WERI-Rb-1 (cell line): Measurements from ENCODE around the gene NEK2.

ENCODE experiments used
- DNase-seq: peaks from one replicate; pipeline ENCODE4 v3.0.0-alpha.2; 2020
- H3K27ac ChIP-seq: fragments of 250-450 bp; sonication (Bioruptor Pico); 2 replicates; pipeline ENCODE4 v1.5.1; 2020; ENCODE audit warnings: mild to moderate bottlenecking, moderate library complexity
- H3K27me3 ChIP-seq: fragments of 250-450 bp; sonication (Bioruptor Pico); 2 replicates; pipeline ENCODE4 v1.5.1; 2021; ENCODE audit warnings: mild to moderate bottlenecking, low read depth, moderate library complexity; ENCODE audit not compliant: insufficient read depth, severe bottlenecking
- H3K36me3 ChIP-seq: fragments of 250-450 bp; sonication (Bioruptor Pico); 2 replicates; pipeline ENCODE4 v1.5.1; 2020; ENCODE audit warnings: mild to moderate bottlenecking, moderate library complexity
- H3K4me3 ChIP-seq: 2 replicates; pipeline ENCODE4 v1.5.1; 2011; ENCODE audit warnings: low read depth, mild to moderate bottlenecking, control low read depth, low read length
- H3K9me3 ChIP-seq: fragments of 250-450 bp; sonication (Bioruptor Pico); 2 replicates; pipeline ENCODE4 v1.5.1; 2021; ENCODE audit warnings: mild to moderate bottlenecking, moderate library complexity; ENCODE audit not compliant: severe bottlenecking
- CTCF ChIP-seq: IDR thresholded peaks from 2 replicates; pipeline ENCODE4 v1.5.1; 2011; ENCODE audit warnings: low read depth, mild to moderate bottlenecking, control low read depth, inconsistent platforms, low read length

NEK2 gene

GRCh38 chr1:211654838-211655787 is 20.3 kb downstream of the NEK2 start:
- Histone ChIP-seq H3K4me3 (no peak overlapping the region), H3K27ac (no peak overlapping the region), H3K36me3 (no peaks in the 10 kb centered on the region), H3K27me3 (no peaks in the 10 kb centered on the region), H3K9me3 (no peaks in the 10 kb centered on the region)
- peak; percentile 94 for DNase-seq
- TF ChIP-seq CTCF, result peak; percentile 97

GRCh38 chr1:211653959-211654496 is 21.4 kb downstream of the NEK2 start:
- H3K27me3 ChIP-seq, result no peaks in the 10 kb centered on the region
- no peaks in the 10 kb centered on the region for H3K9me3 ChIP-seq
- no peak overlapping the region for H3K4me3 ChIP-seq
- no peak for TF ChIP-seq CTCF
- H3K36me3 ChIP-seq, result no peaks in the 10 kb centered on the region
- DNase-seq, result no peak
- H3K27ac ChIP-seq, result no peak overlapping the region

GRCh38 chr1:211653293-211653692 is 22.1 kb downstream of the NEK2 start:
- H3K9me3 ChIP-seq, result no peaks in the 10 kb centered on the region
- no peak for DNase-seq
- H3K36me3 ChIP-seq, result no peaks in the 10 kb centered on the region
- TF ChIP-seq CTCF, result no peak
- H3K27ac ChIP-seq, result no peak overlapping the region
- no peaks in the 10 kb centered on the region for H3K27me3 ChIP-seq
- no peak overlapping the region for H3K4me3 ChIP-seq

- Histone ChIP-seq H3K36me3 (no peaks in the 10 kb centered on the region), H3K27me3 (no peaks in the 10 kb centered on the region), H3K27ac (no peak overlapping the region), H3K4me3 (no peak overlapping the region), H3K9me3 (no peaks in the 10 kb centered on the region)
- no peak for TF ChIP-seq CTCF
- no peak for DNase-seq
Measured at GRCh38 chr1:211652371-211652770, 23.1 kb downstream of the NEK2 start.

GRCh38 chr1:211650904-211651303 is 24.5 kb downstream of the NEK2 start:
- DNase-seq, result no peak
- Histone ChIP-seq H3K27me3 (no peaks in the 10 kb centered on the region), H3K4me3 (no peak overlapping the region), H3K27ac (no peak overlapping the region), H3K9me3 (no peaks in the 10 kb centered on the region), H3K36me3 (no peaks in the 10 kb centered on the region)
- no peak for TF ChIP-seq CTCF
